HG02678 (cell line): ENCODE data around the gene CLTCL1.

Experiments used
- ATAC-seq: cut with Tn5 transposase; IDR thresholded peaks from one replicate; pipeline ENCODE4 v1.9.1; 2021; ENCODE audit warnings: mild to moderate bottlenecking, moderate library complexity; ENCODE audit not compliant: unreplicated experiment

The CLTCL1 gene

GRCh38 chr22:19134176-19134831, 157.2 kb downstream of the CLTCL1 start:
- ATAC-seq = no peak

DNA sequence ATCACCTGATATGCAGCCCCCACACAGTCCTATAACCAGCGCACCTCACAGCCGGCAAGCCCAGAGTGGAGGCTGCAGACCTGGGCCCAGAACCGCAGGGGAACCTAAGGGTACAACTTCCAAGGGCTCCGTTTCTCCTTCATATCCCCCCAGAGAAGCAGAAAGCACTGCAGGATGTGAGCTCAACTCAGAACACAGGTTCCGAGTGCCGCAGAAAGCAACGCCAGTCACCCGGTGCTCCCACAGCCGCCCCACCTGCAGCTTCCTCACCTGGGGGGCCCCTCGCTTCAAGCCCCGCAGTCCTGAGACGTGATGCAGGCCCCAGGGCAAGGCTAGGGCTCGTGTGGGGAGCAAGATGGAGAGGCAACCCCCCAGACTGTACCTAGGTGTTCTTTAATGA, 158.0 kb downstream of the CLTCL1 start:
- no peak for ATAC-seq

- no peak for ATAC-seq
Measured at GRCh38 chr22:19132693-19133400, 158.7 kb downstream of the CLTCL1 start.

- no peak for ATAC-seq
Measured at GRCh38 chr22:19132153-19132552, 159.4 kb downstream of the CLTCL1 start.

DNA sequence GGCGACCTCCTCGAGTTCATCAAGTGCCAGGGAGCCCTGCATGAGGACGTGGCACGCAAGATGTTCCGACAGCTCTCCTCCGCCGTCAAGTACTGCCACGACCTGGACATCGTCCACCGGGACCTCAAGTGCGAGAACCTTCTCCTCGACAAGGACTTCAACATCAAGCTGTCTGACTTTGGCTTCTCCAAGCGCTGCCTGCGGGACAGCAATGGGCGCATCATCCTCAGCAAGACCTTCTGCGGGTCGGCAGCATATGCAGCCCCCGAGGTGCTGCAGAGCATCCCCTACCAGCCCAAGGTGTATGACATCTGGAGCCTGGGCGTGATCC, 159.9 kb downstream of the CLTCL1 start:
- ATAC-seq = no peak

- no peak for ATAC-seq
Measured at GRCh38 chr22:19130959-19131684, 160.4 kb downstream of the CLTCL1 start, which contains the start of gene TSSK2. TSSK2 (plus strand) TSS chr22:19131308; CDS start chr22:19131400, 92 bp downstream.

GRCh38 chr22:19129871-19130270, 161.6 kb downstream of the CLTCL1 start:
- no peak for ATAC-seq
